Measurements from ENCODE around the gene ISOC1. TPM values are rescaled to one million over a fixed set of nuclear protein-coding genes. Genes with fewer than 3 reads are reported as not detected.

ISOC1 gene
- total RNA-seq, 1 experiment from 2014 or later: 29.8 TPM

DNA sequence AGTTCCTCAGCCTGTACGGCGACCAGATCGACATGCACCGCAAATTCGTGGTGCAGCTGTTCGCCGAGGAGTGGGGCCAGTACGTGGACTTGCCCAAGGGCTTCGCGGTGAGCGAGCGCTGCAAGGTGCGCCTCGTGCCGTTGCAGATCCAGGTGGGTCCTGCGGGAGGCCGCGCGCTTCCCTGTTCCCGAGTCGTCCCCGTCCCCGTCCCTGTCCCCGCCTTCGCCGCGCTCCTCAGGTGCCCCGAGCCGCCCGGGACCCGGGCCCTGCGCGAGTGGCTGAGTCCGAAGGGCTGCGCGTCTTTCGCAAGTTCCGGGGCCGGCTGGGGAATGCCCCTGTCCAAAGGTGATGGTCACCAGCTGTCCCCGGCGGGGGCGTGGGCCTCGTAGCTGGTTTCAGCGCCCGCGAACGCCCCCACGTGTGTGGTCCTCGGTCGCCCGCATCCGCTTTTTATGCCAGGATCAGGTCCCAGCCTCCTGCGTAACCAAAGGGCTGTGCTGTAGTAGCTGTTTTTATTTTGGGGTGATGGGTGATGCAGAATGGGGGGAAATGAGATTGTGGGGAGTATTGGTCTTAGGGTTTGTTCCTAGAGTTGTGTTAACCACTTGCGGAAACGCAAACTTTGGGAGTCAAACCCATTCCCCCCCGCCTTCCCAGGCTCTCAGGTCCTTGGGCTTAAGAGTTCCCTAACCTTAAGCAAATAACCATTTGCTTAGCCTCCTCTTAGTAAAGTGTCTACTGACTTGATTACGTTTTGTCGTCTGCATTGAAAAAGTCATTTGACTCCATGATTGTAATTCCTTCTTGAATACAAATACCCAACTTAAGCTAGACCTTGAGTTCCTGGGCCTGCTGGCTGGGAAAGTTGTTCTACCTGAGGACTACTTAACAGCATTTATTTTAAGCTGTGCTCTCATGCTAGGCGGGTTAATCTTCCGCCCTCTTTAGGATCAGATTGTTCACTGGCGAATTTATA, 663 bp downstream of the ISOC1 start:
- peak; percentile 21 for DNase-seq (ENCODE audit: extremely low read depth, low read depth)

DNA sequence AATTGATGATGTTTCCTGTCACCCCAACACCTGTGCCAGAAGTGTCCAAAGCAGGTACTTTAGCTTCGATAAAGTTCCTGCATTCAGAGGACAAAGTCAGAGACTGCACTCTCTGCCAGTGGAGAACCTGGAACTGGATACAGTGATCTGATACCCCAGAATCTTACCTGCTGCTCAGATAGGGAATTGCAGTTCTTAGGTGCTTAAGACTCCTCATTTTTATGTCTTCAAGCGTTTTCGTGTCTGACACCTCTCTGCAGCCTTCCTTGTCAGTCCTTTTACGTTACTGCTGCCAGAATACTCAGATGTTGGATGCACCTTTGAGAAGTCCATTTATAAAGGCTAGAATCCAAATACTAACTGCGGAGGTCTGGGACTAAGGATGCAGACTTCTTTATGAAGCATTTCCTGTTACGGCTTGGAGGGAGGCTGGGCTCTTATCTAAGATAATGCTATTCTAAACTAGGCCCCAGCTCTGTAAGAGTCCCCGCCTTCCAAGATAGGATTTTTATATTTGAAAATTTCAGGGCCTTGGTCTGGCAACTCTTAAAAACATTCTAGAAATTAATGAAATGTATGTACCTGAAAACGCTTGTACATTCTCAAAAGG, 1.9 kb downstream of the ISOC1 start:
- DNase-seq (ENCODE audit: extremely low read depth, low read depth): no peak

DNA sequence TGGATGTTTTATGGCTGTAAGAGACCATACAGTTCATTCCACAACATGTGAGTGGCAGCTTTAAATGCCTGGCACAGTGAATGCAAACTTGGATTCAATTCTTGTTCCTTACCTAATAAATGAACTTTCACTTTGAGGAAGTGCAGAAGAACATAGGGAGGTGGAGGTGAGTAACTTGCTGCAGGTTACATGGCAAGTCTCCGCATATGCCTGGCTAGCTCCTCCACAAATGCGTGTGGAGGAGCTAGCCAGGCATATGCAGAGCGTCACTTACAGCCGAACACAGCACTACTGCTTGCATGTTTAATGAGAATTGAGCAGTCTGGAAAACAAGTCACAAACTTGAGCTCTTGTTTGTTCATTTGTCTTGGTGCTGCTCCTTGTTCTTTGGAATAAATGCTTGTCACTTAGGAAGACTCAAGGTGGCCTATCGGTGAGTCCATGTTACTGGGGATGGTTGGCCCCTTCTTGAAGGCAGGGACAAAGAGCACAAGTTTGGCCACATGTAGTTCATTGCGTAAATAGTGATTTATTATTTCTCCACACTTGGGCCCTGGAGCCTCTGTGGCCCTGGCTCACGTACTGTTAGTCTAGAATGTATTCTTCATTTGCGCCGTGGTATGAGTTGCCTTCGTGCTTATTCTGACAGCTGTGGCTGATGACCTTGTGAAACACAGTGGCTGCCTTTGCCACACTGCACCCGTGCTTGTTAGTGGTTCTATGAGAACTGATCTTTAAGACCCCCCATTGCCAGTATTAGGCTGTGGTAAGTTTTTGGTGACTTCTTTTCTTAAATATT, 3.1 kb downstream of the ISOC1 start:
- DNase-seq (ENCODE audit: extremely low read depth, low read depth): no peak

DNA sequence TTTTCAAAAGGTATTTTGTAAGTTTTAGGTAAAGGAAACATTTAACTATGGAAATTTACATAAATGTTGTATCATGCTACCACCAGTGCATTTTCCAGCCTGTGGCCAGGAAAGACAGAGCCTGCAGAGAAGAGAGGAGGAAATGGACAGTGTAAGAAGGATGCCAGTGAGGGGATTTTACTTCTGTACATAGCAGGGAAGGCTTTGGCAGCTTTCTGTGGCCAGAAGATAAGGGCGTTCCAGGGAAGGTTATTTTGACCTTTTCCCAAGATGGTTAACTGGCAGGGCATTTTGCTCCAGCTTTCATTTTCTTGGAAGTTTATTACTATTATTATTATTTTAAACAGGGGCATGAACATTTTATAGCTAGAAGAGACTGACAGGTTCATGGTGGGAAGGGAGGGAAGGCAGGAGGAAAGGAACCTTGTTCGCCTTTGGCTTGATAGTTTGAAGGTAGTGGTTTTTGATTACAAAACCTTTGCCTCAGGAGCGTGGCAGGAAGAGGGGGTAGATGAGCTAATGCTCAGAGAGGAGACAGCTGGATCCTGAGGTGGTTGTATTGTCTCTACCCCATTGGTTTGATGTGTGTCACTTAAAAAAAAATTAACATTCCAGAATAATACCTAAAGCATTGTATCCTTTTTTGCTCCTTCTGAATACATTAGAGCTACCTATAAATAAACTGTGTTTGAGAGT, 4.1 kb downstream of the ISOC1 start:
- no peak for DNase-seq (ENCODE audit: extremely low read depth, low read depth)

DNA sequence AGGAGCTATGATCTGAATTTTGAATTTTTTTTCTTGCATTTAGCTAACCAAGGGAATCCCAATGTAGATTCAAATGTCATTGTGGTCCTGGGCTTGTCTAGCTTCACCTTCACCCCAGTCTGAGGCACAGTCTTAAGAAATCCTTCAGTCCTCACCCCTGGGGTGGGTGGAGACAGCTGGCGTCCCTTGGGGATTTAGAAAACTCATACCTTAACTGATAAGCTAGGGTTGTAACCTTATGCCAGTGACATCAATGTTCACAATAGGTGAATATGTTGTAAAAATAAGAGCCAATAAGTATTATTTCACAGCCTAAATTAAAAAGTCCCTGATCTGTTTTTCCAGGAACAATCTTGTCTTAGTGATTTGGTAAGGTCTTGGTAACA, 4.6 kb downstream of the ISOC1 start:
- no peak for DNase-seq (ENCODE audit: extremely low read depth, low read depth)

DNA sequence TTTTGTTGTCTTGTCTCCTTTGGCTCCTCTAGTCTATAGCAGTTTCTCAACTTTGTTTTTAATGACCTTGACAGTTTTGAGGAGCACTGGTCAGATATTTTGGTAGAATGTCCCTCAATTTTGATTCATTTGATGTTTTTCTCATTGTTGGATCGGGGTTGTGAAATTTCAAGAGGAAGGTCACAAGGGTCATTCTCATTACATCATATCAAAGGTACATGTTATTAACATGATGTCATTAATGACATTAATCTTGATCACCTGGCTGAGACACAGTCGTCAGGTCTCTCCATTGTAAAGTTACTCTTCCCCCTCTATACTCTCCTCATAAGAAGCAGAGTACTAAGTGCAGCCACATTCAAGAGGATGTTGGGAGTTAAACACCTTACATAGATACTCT, 7.2 kb downstream of the ISOC1 start:
- no peak for DNase-seq (ENCODE audit: extremely low read depth, low read depth)

DNA sequence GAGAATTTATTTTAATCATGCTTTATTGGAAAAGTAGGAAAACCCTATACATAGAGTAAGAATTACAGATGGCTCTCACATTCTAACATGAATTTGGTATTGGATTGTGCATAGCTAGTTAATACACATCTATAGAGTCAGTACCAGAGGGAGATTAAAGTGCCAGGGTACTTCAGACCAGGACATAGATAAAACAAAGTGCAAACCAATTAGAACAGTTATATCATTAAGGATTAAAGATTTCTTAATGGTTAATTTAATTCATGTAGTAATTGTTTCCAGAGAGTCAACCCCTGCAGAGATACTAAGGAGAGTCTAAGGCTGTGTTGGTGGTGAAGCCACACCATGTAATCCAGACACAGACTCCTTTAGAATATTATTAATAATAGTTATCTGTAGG, 8.8 kb downstream of the ISOC1 start:
- DNase-seq (ENCODE audit: extremely low read depth, low read depth): no peak

DNA sequence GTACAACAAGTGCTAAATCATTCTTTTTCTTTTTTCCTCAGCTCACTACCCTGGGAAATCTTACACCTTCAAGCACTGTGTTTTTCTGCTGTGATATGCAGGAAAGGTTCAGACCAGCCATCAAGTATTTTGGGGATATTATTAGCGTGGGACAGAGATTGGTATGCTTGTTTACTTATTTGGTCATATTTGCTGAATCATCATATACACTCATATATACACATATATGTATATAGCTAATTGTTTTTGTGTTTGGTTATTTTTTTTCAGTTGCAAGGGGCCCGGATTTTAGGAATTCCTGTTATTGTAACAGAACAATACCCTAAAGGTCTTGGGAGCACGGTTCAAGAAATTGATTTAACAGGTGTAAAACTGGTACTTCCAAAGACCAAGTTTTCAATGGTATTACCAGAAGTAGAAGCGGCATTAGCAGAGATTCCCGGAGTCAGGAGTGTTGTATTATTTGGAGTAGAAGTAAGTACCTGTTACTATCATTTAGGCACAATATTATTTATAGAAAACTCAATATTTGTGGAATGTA, 10.4 kb downstream of the ISOC1 start:
- no peak for DNase-seq (ENCODE audit: extremely low read depth, low read depth)

DNA sequence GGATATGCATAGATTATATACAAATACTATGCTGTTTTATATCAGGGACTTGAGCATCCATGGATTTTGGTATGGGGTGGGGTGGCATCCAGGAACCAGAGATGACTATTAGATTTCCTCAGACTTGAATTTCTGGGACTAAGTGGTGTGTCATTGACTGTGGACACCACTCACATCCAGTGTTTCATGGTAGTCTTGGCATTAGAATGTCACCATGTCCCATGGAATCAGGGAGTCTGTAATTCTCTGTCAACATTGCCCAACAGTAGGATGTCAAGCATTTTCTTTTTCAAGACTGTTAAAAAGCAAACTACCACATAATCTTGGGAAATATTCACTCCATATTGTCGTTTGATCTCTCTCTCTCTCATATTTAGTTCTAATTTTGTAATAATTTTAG, 13.1 kb downstream of the ISOC1 start:
- no peak for DNase-seq (ENCODE audit: extremely low read depth, low read depth)

DNA sequence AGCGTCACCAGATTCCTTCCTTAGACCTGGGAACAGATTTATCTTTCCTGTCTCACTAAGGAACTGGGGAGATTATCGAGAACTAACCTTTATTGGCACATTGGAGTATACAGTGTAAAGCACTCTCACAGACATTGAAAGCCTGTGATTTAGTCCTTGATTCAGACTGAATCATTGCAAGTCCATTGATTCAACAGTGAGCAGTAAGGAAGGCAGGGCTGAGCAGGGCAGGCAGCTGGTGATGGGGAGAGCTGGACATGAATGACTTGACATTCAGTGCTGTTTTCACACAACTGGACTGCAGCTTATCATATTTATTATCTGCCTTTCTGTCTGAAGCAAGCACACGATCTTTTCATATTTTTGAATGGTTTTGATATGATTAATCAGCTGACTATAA, 16.2 kb downstream of the ISOC1 start:
- DNase-seq (ENCODE audit: extremely low read depth, low read depth): no peak

DNA sequence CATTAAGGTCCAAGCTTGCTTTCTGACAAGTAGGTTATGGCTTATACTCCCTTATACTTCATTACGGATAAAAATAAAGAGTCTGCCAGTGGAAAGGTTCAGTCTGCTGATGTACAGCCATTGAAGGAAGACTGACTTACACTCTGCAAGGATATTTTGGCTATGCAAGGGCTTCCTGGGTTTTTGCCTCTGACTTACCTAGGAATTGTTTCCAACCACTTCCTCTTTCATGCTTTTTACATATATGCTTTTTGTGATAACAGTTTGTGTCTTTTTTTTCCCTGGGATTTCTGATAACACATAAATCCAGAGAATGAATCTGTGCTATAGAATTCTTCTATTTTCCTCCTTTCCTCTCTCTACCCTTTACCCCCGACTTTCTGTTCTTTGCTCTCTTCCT, 16.8 kb downstream of the ISOC1 start:
- no peak for DNase-seq (ENCODE audit: extremely low read depth, low read depth)

DNA sequence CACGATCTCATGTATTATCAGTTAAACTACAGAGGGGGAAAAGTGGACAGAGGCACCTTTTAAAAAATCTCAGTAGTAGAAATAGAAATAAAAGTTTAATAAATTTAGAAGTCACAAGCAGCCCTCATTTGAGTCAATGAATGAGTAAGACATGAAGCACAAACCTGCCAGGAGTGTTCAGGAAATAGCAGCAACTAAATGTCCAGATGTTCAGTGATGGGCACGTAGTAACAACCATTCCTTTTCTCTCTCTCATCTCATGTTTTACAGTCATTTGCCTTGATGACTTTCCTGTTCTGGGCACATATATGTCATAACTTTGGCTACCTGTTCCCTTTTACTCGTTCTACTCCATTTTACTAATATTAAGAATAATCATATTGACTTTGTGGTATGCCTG, 17.7 kb downstream of the ISOC1 start:
- DNase-seq (ENCODE audit: extremely low read depth, low read depth): no peak

DNA sequence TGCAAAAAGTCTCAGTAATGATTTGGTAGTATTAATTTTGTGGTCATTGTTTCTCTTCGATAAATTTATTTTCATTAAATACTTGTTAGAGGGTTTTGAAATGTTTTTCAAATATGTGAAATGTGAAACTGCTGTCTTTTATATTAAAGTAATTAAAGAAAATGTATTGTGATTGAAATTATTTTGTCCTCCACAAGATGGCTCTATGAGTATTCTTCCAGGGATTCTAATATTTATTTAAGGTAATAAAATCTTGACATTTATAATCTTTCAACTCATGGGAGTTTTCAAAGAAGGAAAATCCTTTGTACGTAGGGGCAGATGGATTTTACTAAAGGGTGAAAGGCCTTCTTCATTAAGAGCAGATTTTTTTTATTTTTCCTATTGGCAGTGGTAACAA, 19.3 kb downstream of the ISOC1 start:
- no peak for DNase-seq (ENCODE audit: extremely low read depth, low read depth)

DNA sequence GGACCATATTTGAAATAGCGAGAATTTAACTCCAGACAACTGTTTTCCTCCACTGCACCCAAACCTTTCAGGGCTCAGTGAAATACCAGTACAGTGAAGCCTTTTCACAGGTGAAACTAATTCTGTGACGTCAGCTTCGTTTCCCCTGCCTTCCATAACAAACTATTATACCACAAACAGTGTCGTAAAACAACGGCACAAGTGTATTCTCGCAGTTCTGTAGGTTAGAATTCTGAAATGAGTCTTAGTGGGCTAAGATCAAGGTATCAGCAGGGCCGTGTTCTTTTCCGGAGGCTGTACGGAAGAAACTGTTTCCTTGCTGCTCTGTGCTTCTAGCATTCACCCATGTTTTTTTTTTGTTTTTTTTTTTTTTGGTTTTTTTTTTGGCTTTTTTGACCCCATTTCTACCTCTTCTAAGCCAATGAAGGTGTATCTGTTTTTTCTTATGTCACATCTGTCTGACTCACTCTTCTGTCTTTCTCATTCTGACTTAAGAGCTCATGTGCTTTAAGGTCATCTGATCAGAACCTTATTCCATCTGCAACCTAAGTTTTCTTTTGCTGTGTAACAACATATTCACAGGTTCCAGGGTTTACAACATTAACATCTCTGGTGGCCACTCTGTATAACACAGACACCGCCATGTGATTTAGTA, 20.1 kb downstream of the ISOC1 start:
- DNase-seq (ENCODE audit: extremely low read depth, low read depth): no peak

DNA sequence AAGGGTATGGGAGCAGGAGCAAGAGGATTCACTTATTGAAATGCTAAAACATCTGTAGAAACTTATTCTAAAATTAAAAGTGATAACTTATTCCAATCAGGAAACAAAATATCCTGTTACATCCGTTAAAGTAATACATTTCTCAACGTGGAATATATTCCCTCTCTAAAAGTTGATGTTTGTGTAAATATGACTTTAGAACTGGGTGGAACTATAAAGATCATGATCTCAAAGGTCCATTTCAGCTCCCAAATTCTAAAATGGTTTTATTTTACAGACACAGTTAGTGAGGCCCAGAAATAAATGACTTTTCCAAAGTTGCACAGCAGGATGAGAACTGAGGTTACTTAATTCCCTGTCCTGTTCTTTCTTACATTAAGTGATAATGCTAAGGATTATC, 21.1 kb downstream of the ISOC1 start:
- DNase-seq (ENCODE audit: extremely low read depth, low read depth): no peak

DNA sequence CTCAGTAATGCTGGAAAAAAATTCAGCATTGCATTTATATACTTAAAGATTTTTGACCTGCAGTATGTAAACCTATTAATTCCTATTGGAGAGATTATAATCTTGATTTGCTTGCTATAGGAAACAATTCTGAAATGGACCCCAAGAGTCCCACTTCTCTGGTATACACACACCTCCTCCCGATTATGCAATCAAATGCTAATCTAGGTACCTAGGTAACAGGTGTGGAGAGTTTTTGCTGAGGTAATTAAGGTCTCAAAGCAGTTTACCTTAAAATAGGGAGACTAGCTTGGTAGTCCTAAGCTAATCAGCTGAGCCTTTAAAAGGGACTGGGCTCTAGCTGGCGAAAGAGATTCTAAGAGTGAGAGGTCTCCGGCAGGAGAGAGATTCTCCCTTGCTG, 22.2 kb downstream of the ISOC1 start:
- DNase-seq (ENCODE audit: extremely low read depth, low read depth): no peak

DNA sequence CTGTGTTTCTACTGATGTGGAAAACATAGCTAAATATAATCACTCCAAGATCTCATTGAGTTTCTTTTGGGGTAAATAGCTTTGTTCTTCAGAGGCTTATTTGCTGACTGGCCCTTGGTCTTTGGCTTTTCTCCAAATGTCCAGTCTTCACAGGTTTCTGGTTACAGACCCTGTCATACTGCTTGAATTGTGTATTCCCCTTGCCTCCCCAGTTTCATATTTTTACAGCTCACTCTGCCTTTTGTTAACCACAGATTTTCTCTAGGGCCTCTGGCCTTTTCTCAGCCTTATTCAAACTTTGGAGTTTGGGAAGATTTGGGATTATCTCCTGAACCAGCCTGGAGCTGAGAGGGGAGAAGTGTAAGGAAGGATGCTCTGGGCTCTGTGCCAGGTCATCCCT, 23.9 kb downstream of the ISOC1 start:
- no peak for DNase-seq (ENCODE audit: extremely low read depth, low read depth)

DNA sequence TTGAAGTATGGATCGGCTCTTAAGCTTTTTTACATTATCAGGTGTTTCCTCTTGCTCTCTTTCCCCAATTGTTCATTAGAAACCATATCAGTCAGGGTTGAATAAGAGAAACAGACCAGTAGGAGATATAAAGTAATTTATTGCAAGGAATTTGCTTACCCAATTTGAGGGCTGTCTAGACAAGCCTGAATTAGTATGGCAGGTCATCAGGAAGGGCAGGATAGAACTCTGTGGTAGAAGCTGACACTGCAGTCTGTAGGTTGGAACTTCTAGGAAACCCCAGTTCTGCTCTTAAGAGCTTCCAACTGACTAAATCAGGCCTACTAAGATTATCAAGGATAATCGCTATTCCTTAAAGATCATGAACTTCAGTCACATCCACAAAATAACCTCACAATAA, 24.3 kb downstream of the ISOC1 start:
- DNase-seq (ENCODE audit: extremely low read depth, low read depth): no peak

DNA sequence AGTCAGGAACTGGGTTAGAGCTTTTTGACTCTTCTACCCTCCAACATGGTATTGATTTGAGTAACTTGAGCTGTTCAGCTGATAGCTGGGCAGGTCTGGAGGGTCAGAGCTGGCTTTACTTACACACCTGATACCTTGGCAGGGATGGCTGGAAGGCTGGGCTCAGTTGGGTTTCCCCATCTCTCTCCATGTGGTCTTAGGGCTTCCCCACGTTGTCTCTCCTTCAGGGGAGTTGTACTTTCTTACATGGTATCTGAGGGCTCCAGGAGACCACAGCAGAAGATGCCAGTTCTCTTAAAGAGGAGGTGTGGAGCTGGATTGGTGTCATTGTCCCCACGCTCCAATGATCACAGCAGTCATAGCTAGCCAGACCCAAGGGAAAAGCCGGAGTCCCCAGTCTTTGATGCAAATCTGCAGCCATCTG, 25.6 kb downstream of the ISOC1 start:
- no peak for DNase-seq (ENCODE audit: extremely low read depth, low read depth)

DNA sequence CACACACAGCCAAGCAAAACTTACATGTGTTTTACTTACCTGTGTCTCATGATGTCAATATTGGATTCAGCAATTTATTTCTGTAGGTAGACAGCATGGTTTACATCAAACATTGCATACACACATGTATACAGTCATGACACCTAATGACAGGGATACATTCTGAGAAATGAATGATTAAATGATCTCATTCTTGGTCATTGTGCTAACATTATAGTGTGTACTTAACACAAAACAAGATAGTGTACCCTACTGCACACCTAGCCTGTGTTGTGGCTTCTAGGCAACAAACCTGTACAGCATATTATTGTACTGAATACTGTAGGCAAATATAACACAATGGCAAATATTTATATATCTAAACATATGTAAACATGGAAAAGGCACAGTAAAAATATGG, 28.0 kb downstream of the ISOC1 start:
- no peak for DNase-seq (ENCODE audit: extremely low read depth, low read depth)
